SKM-1 treated with dmso at 0.1 percent for 144 hours (cell line): Measurements from ENCODE around the gene NELFA.

Experiments used
- DNase-seq: peaks from one replicate; lab custom pipeline; 2025; ENCODE audit not compliant: unreplicated experiment; lab: John Stamatoyannopoulos, UW

The NELFA gene

GRCh38 chr4:1983053-1983845 lies 25.5 kb downstream of the NELFA start:
- no peak for DNase-seq

GRCh38 chr4:1982124-1983052 lies 26.4 kb downstream of the NELFA start:
- DNase-seq = no peak

DNA sequence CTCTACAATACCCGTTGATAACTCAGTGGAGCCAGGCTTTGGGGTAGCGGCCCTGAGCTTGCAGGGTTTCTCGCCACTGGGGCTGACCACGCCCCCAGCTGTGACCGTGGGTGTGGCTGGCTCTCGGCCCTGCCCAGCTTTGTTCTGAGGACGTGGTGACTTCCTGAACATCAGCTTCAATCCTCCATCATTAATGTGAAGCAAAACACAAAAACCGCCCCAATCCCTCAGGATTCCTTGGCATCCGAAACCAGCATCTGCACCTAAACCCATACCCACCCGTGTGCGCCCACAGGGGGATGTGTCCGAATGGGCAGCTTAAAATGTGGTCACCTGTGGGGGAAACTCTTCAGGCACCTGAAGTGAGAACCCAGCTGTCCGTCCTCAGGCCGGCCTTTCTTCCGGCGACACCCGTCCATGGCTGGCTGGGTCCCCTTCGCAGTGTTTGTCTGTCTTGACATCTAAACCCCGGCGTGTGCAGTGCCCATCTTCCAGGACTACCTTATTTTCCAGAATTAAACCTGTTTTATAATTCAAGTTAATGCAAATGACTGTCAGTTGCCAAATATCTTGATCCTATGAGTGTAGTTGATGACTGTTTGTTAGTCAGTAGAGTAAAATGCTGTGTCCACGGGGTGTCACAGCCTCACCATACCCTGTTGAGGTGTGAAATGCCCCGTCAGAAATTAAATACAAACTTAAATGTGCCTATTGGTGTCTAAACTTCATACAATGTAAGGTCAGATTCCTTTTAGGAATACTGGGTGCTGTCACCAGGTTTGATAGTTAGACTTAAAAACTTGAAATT lies 27.3 kb downstream of the NELFA start:
- no peak for DNase-seq

- DNase-seq = no peak
These were observed 28.2 kb downstream of the NELFA start for GRCh38 chr4:1980561-1981041.

DNA sequence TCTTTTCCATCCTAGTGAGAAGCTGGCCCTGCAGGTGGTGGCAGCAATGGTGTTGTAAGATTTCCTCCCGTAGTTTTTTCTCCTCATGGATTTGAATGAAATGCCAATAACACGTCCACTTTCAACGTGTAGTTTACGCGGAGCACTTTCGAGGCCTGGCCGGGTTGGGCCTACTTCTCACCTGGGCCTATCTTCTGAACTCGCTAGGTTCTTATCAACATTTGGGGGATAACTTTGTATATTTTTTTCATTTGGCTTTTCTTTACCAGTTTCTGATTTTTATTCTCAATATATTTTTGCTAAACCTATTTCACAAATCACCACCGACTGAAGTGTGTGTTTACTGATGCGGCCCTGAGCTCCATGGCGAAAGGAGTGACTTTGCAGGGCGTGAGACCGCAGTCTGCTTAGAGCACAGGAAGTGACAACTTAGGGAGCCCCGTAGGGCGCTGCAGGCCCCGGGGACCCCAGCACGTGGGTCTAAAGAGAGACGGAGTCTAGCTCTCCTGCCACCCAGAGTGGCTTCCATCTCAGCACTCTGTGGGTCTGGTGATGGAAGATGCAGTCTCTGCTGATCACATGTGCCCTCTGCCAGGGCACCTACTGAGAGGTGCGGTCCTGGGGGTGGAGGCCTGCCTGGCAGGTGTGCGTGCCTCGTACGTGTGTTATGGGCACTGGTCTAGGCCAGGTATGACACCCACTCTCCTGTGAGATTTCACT lies 29.1 kb downstream of the NELFA start:
- no peak for DNase-seq

DNA sequence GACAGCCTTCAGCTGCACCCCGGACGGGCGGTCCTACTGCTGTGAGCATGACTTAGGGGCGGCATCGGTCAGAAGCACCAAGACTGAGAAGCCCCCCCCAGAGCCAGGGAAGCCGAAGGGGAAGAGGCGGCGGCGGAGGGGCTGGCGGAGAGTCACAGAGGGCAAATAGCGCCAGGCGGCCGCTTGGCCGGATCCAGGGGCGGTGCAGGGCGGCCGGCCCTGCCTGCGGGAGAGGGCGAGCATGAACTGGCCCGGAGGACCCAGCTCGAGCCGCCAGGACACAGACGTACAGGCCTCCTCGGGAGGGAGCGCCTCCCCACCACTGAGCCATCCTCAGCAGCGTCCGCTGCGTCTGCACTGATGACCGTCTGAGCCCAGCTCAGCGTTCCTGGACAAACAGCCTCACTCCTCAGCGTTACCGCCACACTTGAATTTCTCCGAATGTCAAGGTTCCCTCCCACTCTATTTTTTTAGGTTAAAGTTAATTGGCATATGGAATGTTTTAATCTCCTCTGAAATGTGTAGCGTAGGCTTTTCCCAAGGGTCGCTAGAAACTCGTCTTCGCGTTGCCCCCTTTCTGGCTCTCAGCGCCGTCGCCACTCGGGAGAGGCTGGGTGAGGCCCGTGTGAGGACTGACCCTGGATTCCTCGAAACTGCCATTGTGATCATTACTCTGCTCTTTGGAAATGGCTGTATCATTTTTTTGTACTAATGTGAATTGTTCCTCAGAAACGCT lies 29.9 kb downstream of the NELFA start:
- no peak for DNase-seq

DNA sequence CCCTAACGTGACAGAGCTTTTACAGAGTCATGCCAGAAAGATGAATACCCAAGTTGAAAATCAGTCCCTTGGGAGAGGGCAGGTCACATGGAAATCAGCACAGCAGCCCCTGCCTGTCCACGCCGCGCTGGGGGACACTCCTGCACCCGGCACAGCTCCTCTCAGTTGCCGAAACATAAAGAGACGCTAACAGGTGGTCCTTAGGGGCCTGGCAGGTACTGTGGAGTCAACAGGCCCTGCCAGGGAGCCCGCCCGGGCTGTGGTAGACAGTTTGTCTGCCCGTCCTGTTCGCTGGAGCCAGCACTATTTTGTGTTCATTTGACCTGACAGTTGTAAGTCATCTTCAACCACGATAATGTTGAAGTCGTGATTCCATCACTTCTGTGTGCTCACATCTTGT lies 30.5 kb downstream of the NELFA start:
- no peak for DNase-seq

GRCh38 chr4:1976416-1977352 lies 32.1 kb downstream of the NELFA start:
- no peak for DNase-seq

DNA sequence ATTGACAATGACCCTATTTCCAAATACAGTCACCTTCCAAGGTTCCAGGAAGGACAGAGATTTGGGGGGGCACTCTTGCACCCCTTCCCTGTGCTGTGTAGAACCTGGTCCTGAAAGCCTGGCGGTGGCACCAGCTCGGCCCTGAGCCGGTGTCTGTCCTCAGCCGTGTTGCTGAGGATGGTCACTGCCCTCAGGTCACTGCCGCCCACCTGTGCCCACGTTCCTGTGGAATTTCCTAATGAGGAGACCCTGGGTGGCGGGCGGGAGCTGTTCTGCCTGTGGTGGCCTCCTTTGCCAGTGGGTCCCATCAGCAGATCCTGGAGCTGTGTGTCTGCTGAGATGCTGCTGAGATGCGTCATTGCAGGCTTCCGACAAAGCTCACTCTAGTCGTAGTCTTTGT lies 32.9 kb downstream of the NELFA start:
- no peak for DNase-seq

DNA sequence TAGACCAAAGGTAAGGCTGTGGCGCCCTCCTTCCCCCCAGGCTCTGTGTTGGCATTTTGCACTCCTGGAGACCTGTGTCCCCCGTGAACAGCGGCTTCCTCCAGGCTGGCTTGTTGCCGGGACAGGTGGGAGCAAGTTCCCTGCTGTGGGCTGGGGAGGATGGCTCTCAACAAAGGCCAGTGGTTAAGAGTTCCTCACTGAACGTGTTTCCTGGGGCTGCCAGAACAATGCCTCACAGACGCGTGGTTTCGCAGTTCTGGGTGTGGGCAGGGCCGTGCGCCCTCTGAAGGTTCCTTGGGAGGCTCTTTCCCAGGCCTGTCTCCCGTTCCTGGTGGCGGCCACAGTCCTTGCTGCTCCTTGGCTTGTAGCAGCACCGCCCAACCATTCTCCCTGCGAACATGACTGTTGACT lies 33.4 kb downstream of the NELFA start:
- DNase-seq = no peak

DNA sequence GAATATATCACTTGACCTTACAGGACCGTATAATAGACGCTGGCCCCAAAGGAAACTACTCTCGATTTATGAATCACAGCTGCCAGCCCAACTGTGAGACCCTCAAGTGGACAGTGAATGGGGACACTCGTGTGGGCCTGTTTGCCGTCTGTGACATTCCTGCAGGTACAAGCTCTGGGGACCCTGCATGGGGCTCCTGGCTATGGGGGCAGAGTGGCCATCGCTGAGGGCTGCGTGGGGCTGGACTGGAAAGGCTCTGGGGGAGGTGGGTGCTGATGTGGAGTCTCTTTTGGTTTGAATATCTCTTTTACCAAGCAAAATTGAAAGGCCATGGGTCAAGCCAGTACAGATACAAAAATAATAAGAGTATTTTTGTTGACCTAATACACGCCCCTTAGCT lies 33.9 kb downstream of the NELFA start:
- no peak for DNase-seq

- DNase-seq = no peak
These were observed 35.1 kb downstream of the NELFA start for GRCh38 chr4:1973661-1974060.

DNA sequence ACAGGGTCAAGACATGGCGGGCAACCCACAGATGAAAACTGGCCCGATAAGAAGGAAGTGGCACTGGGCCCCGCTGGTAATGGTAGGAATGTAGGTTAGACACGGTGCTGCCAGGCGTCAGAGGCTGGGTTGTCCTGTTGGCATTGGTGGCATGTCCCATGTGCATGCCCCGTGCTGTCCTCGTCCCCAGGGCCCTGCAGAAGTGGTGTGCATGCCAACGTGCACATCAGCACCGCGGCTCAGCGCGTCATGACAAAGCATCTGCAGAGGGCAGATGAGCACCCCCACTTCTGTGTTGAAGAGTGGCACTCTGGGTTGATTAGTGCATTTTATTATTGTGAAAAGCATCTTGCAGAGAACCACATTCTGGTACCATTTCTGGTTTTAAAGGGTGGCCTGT lies 35.6 kb downstream of the NELFA start:
- no peak for DNase-seq

DNA sequence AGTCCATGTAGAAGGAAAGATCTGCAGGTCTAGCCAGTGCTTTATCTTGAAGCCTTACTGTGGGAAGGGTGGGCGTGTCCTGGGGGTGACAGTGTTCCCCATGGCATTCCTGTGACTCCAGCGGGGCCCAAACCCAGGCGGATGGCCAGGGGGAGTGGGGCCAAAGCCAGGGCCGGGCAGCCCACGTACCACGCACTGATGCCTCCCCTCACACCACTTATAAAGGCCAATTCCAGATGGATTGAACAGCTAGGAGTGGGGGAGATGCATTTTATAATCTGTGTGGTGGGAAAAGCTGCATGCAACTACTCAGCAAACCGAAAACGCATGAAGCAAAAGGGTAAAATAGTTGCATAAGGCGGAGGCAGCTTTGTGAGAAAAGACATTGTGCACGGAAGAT lies 36.4 kb downstream of the NELFA start:
- no peak for DNase-seq

GRCh38 chr4:1971456-1972200 lies 37.1 kb downstream of the NELFA start:
- DNase-seq = no peak

DNA sequence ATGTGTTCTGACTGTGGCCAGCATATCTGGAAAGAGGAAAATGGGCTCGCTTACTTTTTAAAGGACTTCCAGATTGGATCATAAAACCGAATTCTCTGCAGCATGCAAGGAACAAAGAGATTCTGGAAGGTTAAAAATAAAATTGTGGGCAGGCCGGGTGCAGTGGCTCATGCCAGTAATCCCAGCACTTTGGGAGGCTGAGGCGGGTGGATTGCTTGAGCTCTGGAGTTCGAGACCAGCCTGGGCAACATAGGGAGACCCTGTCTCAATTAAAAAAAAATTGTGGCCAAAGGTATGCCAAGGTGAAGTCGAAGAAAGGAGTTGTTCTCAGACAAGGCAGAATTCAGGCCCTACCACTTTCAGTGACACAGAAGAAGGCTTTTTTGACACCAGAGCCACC lies 37.8 kb downstream of the NELFA start:
- DNase-seq = no peak

DNA sequence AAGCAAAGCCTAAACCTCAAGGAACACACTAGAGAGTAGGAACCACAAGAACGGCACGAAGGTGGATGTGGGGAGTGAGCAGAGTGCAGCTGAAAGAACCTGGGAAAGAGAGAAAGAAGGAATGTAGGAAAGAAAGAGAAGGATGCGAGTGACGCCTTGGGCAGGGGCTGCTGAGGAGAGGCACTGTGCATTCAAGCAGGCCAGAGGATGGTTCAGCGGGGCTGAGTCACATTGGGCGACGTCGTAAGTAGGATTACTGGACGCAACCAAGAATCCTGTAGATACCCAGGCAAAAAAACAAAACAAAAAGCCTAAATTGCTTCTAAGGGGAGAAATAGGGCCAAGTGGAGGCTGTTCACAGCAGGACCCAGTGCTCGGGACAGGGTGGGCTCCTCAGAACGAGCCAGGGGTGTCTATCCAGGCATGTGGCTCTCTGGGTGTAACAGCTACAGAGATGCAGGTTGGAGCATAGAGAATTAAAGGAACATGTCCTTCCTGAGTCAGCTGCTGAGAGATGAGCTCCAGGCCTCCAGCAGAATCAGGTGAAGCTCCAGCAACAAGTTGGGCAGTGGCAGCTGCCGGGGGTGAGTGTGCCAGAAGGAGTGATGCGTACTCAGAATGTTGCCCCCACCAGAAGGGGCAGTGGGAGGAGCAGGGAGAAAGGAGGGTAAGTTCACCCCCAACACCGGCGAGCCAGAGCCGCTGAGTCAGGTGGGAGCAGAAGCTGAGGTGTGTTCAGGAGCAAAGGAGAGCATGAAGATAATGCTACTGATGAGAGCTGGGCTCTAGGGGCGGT lies 38.6 kb downstream of the NELFA start:
- DNase-seq = no peak
